WTC11 (cell line): ENCODE data around the gene TAS2R41. TPM values are rescaled to one million over a fixed set of nuclear protein-coding genes. Genes with fewer than 3 reads are reported as not detected.

Source experiments
- ATAC-seq: fragments of 200-7000 bp; cut with Tn5 transposase; 2 replicates; pipeline ENCODE4 v1.10.0; 2021; ENCODE audit warnings: mild to moderate bottlenecking, moderate library complexity
- CTCF ChIA-PET: fragments of 300-600 bp; sonication (Branson Sonifier 250); formaldehyde crosslinking; loops from one replicate; lab custom pipeline; 2021; ENCODE audit warnings: antibody characterized with exemption; lab: Charles Lee
- POLR2A ChIA-PET: fragments of 350-600 bp; sonication (Branson Sonifier 250); formaldehyde crosslinking; loops from one replicate; lab custom pipeline; 2021; ENCODE audit warnings: antibody characterized with exemption; lab: Charles Lee
- DNase-seq: peaks from one replicate; pipeline ENCODE4 v3.0.0; 2021; ENCODE audit warnings: low spot score
- H3K27ac Mint-ChIP-seq: 2 replicates; pipeline ENCODE4 v1.8.0; 2021; ENCODE audit warnings: mixed read lengths
- H3K27me3 Mint-ChIP-seq: 2 replicates; pipeline ENCODE4 v1.8.0; 2021; ENCODE audit warnings: low read depth, mild to moderate bottlenecking, moderate library complexity, mixed read lengths
- H3K36me3 Mint-ChIP-seq: 2 replicates; pipeline ENCODE4 v1.8.0; 2021; ENCODE audit warnings: mixed read lengths
- H3K4me1 Mint-ChIP-seq: 2 replicates; pipeline ENCODE4 v1.8.0; 2022; ENCODE audit warnings: mixed read lengths
- H3K4me3 Mint-ChIP-seq: 2 replicates; pipeline ENCODE4 v1.8.0; 2021; ENCODE audit warnings: mild to moderate bottlenecking, moderate library complexity, mixed read lengths
- H3K9me3 Mint-ChIP-seq: 2 replicates; pipeline ENCODE4 v1.8.0; 2021; ENCODE audit warnings: mixed read lengths
- FOXJ3 ChIP-seq: sonication (generic); formaldehyde crosslinking; IDR thresholded peaks from 2 replicates; pipeline ENCODE4 v1.9.0; 2021; ENCODE audit warnings: missing genetic modification reagents, mild to moderate bottlenecking, borderline replicate concordance
- NR1H2 ChIP-seq: sonication (generic); formaldehyde crosslinking; IDR thresholded peaks from 2 replicates; pipeline ENCODE4 v1.9.0; 2021; ENCODE audit warnings: mild to moderate bottlenecking, moderate library complexity, missing genetic modification reagents
- OVOL2 ChIP-seq: fragments of 250-450 bp; sonication (Bioruptor Pico); IDR thresholded peaks from 2 replicates; pipeline ENCODE4 v1.9.0; 2021; ENCODE audit warnings: mild to moderate bottlenecking, borderline replicate concordance
- RORB ChIP-seq: fragments of 250-450 bp; sonication (Bioruptor Pico); IDR thresholded peaks from 2 replicates; pipeline ENCODE4 v1.9.0; 2021; ENCODE audit warnings: mild to moderate bottlenecking
- ZNF121 ChIP-seq: sonication (generic); formaldehyde crosslinking; IDR thresholded peaks from 2 replicates; pipeline ENCODE4 v1.8.0; 2023; ENCODE audit warnings: missing genetic modification reagents
- ZNF263 ChIP-seq: sonication (generic); formaldehyde crosslinking; IDR thresholded peaks from 2 replicates; pipeline ENCODE4 v1.8.1; 2022; ENCODE audit warnings: low read depth, mild to moderate bottlenecking, moderate library complexity, missing genetic modification reagents
- total RNA-seq: library from RNA; stranded (reverse); gene quantifications from 3 replicates; pipeline ENCODE4 v1.2.3, GENCODE V29; 2021
- TF ChIP-seq, protein P1 (sequence below): sonication (generic); formaldehyde crosslinking; conservative IDR thresholded peaks from 2 replicates; pipeline ENCODE4 v1.8.1; 2023; ENCODE audit warnings: mild to moderate bottlenecking, low read depth, missing genetic modification reagents, moderate library complexity
- TF ChIP-seq, protein P2 (sequence below): sonication (generic); formaldehyde crosslinking; IDR thresholded peaks from 2 replicates; pipeline ENCODE4 v1.8.1; 2023; ENCODE audit warnings: mild to moderate bottlenecking, missing genetic modification reagents, borderline replicate concordance
- TF ChIP-seq, protein P3 (sequence below): sonication (generic); formaldehyde crosslinking; IDR thresholded peaks from 2 replicates; pipeline ENCODE4 v1.8.0; 2022; ENCODE audit warnings: mild to moderate bottlenecking, missing genetic modification reagents
- TF ChIP-seq, protein P4 (sequence below): sonication (generic); formaldehyde crosslinking; IDR thresholded peaks from 2 replicates; pipeline ENCODE4 v1.8.1; 2022; ENCODE audit warnings: mild to moderate bottlenecking, moderate library complexity, missing genetic modification reagents
- TF ChIP-seq, protein P5 (sequence below): fragments of 250-450 bp; sonication (Bioruptor Pico); IDR thresholded peaks from 2 replicates; pipeline ENCODE4 v1.9.0; 2021; ENCODE audit warnings: moderate library complexity, mild to moderate bottlenecking, inconsistent platforms, borderline replicate concordance
- TF ChIP-seq, protein P6 (sequence below): sonication (generic); formaldehyde crosslinking; IDR thresholded peaks from 2 replicates; pipeline ENCODE4 v1.8.1; 2022; ENCODE audit warnings: missing genetic modification reagents, borderline replicate concordance
- TF ChIP-seq, protein P7 (sequence below): sonication (generic); formaldehyde crosslinking; IDR thresholded peaks from 2 replicates; pipeline ENCODE4 v1.8.0; 2022; ENCODE audit warnings: missing genetic modification reagents

The TAS2R41 gene
- total RNA-seq, 1 experiment from 2014 or later, result 0.31 TPM

DNA sequence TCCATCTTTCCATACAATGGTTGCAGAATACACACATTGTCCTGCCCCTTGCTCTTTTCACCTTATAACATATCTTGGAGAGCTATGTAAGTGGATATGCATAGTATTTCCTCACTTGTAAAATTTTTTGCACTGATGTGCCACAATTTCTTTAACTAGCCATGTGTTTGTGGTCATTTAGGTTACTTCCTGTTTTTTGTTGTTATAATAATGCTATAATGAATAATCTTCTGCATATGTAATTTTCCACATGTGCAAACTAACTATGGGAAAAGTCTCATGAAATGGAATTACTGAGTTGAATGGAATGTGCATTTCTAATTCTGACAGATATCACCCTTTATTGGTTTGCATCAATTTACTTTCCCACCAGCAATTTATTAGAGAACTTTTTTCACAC, 2.8 kb downstream of the TAS2R41 start (continued):
- TF ChIP-seq, protein P1, sequence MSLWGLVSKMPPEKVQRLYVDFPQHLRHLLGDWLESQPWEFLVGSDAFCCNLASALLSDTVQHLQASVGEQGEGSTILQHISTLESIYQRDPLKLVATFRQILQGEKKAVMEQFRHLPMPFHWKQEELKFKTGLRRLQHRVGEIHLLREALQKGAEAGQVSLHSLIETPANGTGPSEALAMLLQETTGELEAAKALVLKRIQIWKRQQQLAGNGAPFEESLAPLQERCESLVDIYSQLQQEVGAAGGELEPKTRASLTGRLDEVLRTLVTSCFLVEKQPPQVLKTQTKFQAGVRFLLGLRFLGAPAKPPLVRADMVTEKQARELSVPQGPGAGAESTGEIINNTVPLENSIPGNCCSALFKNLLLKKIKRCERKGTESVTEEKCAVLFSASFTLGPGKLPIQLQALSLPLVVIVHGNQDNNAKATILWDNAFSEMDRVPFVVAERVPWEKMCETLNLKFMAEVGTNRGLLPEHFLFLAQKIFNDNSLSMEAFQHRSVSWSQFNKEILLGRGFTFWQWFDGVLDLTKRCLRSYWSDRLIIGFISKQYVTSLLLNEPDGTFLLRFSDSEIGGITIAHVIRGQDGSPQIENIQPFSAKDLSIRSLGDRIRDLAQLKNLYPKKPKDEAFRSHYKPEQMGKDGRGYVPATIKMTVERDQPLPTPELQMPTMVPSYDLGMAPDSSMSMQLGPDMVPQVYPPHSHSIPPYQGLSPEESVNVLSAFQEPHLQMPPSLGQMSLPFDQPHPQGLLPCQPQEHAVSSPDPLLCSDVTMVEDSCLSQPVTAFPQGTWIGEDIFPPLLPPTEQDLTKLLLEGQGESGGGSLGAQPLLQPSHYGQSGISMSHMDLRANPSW (CRISPR knock-in tag), result no peak
- no peak for TF ChIP-seq OVOL2 (CRISPR knock-in tag)

DNA sequence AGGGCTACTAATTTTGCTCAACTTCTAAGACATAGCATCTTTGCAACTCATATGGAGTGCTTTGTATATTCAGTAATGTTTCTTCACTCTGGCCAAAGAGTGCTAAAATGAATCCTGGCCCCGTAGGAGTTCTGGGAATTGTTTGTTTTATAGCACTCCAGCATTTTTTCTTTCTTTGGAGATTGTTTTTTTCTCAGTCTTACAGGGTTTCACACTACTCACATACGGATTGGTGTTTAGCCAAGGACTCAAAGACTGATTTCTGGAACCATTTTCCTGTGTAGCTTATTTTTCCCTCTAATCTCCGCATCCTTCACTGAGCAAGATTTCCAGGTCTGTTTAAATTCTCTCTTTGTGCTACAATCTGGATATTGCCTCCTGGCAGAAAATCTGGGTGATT, 6.4 kb downstream of the TAS2R41 start:
- ATAC-seq, result no peak
- no peak overlapping the region for H3K4me3 Mint-ChIP-seq
- CTCF ChIA-PET, result interaction anchor here (1.0 kb wide), 1 partner anchor 77 kb away, joined by 3 read pairs; no protein-coding TSS in a partner anchor

DNA sequence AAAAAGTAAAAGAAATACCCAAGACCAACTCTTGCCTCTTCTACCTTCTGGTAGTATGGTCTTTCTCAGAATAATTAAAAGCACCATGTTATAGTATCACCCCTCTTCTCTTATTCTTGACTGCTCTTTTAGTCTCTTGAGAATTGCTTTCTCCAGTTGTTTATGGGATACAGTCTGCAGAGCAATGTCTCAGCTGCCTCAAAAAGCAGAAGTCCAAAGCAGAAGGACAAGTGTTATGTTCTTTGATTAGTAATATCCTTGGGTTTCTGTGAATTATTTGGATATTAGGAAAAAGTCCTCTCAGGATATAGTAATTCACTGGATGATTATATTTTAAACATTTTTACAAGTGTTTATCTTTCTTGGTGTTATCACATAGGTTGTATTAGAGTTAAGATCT, 7.4 kb downstream of the TAS2R41 start:
- no peaks in the 10 kb centered on the region for H3K9me3 Mint-ChIP-seq
- no peaks in the 10 kb centered on the region for H3K36me3 Mint-ChIP-seq
- H3K4me1 Mint-ChIP-seq, result no peaks in the 10 kb centered on the region
- H3K27ac Mint-ChIP-seq, result no peak overlapping the region
- CTCF ChIA-PET, result interaction anchor here (0.9 kb wide), 1 partner anchor 20 kb away, joined by 7 read pairs; no protein-coding TSS in a partner anchor
- DNase-seq (no peak), ATAC-seq (no peak)
- no peaks in the 10 kb centered on the region for H3K27me3 Mint-ChIP-seq
- POLR2A ChIA-PET, result no interaction called here
- H3K4me3 Mint-ChIP-seq, result no peak overlapping the region
- TF ChIP-seq, protein P2, sequence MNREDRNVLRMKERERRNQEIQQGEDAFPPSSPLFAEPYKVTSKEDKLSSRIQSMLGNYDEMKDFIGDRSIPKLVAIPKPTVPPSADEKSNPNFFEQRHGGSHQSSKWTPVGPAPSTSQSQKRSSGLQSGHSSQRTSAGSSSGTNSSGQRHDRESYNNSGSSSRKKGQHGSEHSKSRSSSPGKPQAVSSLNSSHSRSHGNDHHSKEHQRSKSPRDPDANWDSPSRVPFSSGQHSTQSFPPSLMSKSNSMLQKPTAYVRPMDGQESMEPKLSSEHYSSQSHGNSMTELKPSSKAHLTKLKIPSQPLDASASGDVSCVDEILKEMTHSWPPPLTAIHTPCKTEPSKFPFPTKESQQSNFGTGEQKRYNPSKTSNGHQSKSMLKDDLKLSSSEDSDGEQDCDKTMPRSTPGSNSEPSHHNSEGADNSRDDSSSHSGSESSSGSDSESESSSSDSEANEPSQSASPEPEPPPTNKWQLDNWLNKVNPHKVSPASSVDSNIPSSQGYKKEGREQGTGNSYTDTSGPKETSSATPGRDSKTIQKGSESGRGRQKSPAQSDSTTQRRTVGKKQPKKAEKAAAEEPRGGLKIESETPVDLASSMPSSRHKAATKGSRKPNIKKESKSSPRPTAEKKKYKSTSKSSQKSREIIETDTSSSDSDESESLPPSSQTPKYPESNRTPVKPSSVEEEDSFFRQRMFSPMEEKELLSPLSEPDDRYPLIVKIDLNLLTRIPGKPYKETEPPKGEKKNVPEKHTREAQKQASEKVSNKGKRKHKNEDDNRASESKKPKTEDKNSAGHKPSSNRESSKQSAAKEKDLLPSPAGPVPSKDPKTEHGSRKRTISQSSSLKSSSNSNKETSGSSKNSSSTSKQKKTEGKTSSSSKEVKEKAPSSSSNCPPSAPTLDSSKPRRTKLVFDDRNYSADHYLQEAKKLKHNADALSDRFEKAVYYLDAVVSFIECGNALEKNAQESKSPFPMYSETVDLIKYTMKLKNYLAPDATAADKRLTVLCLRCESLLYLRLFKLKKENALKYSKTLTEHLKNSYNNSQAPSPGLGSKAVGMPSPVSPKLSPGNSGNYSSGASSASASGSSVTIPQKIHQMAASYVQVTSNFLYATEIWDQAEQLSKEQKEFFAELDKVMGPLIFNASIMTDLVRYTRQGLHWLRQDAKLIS (CRISPR knock-in tag), result no peak
- no peak for TF ChIP-seq FOXJ3 (CRISPR knock-in tag)
- TF ChIP-seq ZNF263 (CRISPR knock-in tag), result no peak
- TF ChIP-seq RORB (CRISPR knock-in tag), result no peak

More for the DNA sequence above, 6.4 kb downstream of the TAS2R41 start:
- Mint-ChIP-seq H3K4me1 (no peaks in the 10 kb centered on the region), H3K27me3 (no peaks in the 10 kb centered on the region), H3K36me3 (no peaks in the 10 kb centered on the region), H3K27ac (no peak overlapping the region; the same call in 1 of the 2 replicates), H3K9me3 (no peaks in the 10 kb centered on the region)
- DNase-seq, result no peak
- TF ChIP-seq, protein P3, sequence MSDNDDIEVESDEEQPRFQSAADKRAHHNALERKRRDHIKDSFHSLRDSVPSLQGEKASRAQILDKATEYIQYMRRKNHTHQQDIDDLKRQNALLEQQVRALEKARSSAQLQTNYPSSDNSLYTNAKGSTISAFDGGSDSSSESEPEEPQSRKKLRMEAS (CRISPR knock-in tag), result no peak
- TF ChIP-seq NR1H2 (CRISPR knock-in tag), result no peak
- TF ChIP-seq, protein P4, sequence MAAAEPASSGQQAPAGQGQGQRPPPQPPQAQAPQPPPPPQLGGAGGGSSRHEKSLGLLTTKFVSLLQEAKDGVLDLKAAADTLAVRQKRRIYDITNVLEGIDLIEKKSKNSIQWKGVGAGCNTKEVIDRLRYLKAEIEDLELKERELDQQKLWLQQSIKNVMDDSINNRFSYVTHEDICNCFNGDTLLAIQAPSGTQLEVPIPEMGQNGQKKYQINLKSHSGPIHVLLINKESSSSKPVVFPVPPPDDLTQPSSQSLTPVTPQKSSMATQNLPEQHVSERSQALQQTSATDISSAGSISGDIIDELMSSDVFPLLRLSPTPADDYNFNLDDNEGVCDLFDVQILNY (CRISPR knock-in tag), result no peak
- TF ChIP-seq ZNF121 (CRISPR knock-in tag), result no peak
- TF ChIP-seq, protein P5, sequence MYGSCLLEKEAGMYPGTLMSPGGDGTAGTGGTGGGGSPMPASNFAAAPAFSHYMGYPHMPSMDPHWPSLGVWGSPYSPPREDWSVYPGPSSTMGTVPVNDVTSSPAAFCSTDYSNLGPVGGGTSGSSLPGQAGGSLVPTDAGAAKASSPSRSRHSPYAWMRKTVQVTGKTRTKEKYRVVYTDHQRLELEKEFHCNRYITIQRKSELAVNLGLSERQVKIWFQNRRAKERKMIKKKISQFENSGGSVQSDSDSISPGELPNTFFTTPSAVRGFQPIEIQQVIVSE (CRISPR knock-in tag), result no peak
- TF ChIP-seq, protein P6, sequence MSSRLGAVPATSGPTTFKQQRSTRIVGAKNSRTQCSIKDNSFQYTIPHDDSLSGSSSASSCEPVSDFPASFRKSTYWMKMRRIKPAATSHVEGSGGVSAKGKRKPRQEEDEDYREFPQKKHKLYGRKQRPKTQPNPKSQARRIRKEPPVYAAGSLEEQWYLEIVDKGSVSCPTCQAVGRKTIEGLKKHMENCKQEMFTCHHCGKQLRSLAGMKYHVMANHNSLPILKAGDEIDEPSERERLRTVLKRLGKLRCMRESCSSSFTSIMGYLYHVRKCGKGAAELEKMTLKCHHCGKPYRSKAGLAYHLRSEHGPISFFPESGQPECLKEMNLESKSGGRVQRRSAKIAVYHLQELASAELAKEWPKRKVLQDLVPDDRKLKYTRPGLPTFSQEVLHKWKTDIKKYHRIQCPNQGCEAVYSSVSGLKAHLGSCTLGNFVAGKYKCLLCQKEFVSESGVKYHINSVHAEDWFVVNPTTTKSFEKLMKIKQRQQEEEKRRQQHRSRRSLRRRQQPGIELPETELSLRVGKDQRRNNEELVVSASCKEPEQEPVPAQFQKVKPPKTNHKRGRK (CRISPR knock-in tag), result no peak
- TF ChIP-seq, protein P7, sequence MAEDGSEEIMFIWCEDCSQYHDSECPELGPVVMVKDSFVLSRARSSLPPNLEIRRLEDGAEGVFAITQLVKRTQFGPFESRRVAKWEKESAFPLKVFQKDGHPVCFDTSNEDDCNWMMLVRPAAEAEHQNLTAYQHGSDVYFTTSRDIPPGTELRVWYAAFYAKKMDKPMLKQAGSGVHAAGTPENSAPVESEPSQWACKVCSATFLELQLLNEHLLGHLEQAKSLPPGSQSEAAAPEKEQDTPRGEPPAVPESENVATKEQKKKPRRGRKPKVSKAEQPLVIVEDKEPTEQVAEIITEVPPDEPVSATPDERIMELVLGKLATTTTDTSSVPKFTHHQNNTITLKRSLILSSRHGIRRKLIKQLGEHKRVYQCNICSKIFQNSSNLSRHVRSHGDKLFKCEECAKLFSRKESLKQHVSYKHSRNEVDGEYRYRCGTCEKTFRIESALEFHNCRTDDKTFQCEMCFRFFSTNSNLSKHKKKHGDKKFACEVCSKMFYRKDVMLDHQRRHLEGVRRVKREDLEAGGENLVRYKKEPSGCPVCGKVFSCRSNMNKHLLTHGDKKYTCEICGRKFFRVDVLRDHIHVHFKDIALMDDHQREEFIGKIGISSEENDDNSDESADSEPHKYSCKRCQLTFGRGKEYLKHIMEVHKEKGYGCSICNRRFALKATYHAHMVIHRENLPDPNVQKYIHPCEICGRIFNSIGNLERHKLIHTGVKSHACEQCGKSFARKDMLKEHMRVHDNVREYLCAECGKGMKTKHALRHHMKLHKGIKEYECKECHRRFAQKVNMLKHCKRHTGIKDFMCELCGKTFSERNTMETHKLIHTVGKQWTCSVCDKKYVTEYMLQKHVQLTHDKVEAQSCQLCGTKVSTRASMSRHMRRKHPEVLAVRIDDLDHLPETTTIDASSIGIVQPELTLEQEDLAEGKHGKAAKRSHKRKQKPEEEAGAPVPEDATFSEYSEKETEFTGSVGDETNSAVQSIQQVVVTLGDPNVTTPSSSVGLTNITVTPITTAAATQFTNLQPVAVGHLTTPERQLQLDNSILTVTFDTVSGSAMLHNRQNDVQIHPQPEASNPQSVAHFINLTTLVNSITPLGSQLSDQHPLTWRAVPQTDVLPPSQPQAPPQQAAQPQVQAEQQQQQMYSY (CRISPR knock-in tag), result no peak
- POLR2A ChIA-PET, result no interaction called here
